ENCODE results near the gene UBE2V1.
"Not testable (repeated sequence)": the region's sequence is repeated elsewhere in the genome, so short reads cannot be mapped to it uniquely, and the experiment has no call there.

UBE2V1 gene

GRCh38 chr20:50092436-50092835 lies 20.5 kb downstream of the UBE2V1 start:
- DNase-seq, result no peak

GRCh38 chr20:50089787-50090177 lies 23.2 kb downstream of the UBE2V1 start:
- no peak for DNase-seq

- no peak for DNase-seq
Measured at GRCh38 chr20:50089140-50089786, 23.7 kb downstream of the UBE2V1 start.

- no peak for DNase-seq
Measured at GRCh38 chr20:50088022-50088421, 24.9 kb downstream of the UBE2V1 start.

- DNase-seq, result no peak
Measured at GRCh38 chr20:50085481-50086365, 27.2 kb downstream of the UBE2V1 start.

GRCh38 chr20:50085146-50085480 lies 27.8 kb downstream of the UBE2V1 start:
- no peak for DNase-seq

GRCh38 chr20:50083034-50083433 lies 29.9 kb downstream of the UBE2V1 start:
- no peak for DNase-seq

GRCh38 chr20:50082056-50082455 lies 30.9 kb downstream of the UBE2V1 start:
- DNase-seq, result not testable (repeated sequence)

- DNase-seq, result no peak
Measured at GRCh38 chr20:50077818-50078601, 34.9 kb downstream of the UBE2V1 start.

- DNase-seq, result no peak
Measured at GRCh38 chr20:50073500-50073899, 39.5 kb downstream of the UBE2V1 start.

- peak; percentile 85 for DNase-seq
Measured at GRCh38 chr20:50071039-50071888, 41.7 kb downstream of the UBE2V1 start.

GRCh38 chr20:50070361-50070760 lies 42.6 kb downstream of the UBE2V1 start:
- DNase-seq, result no peak

GRCh38 chr20:50068041-50068651 lies 44.8 kb downstream of the UBE2V1 start:
- no peak for DNase-seq

- DNase-seq, result no peak
Measured at GRCh38 chr20:50067461-50067860, 45.5 kb downstream of the UBE2V1 start.

GRCh38 chr20:50067018-50067417 lies 45.9 kb downstream of the UBE2V1 start:
- no peak for DNase-seq

GRCh38 chr20:50066161-50066834 lies 46.7 kb downstream of the UBE2V1 start:
- DNase-seq, result no peak

- DNase-seq, result no peak
Measured at GRCh38 chr20:50065325-50065615, 47.7 kb downstream of the UBE2V1 start.

- not testable (repeated sequence) for DNase-seq
Measured at GRCh38 chr20:50063763-50064162, 49.2 kb downstream of the UBE2V1 start.

- no peak for DNase-seq
Measured at GRCh38 chr20:50062006-50062838, 50.7 kb downstream of the UBE2V1 start.

- no peak for DNase-seq
Measured at GRCh38 chr20:50061151-50062005, 51.6 kb downstream of the UBE2V1 start.
